ENCODE measurements around the gene GBF1. TPM values are rescaled to one million over a fixed set of nuclear protein-coding genes. Genes with fewer than 3 reads are reported as not detected.

GBF1 gene
- total RNA-seq, 4 donors from 2014 or later: 34.0 to 68.3 (median 53.5) TPM

GRCh38 chr10:102384053-102384452 lies 138.7 kb downstream of the GBF1 start:
- no peak overlapping the region for H3K4me3 ChIP-seq (replicated peaks in 1 of 3)
- no peaks in the 10 kb centered on the region for H3K27me3 ChIP-seq
- no peak for DNase-seq
- 42 to 47% methylated on average over 6 of the region's 6 CpGs for WGBS, 2 donors
- TF ChIP-seq CTCF (IDR thresholded peaks at IDR 0.05): peak in 1 of 6 experiments; percentile 12
- TF ChIP-seq POLR2A (IDR thresholded peaks at IDR 0.05): no peak
- intact Hi-C loops (cut with DNase I): no loop called here
- no peaks in the 10 kb centered on the region for H3K4me1 ChIP-seq
- H3K36me3 ChIP-seq: peaks cover 31 to 38% of the 10 kb centered on the region in 2 donors
- H3K27ac ChIP-seq: no peak overlapping the region
- no peaks in the 10 kb centered on the region for H3K9me3 ChIP-seq

- no peak for DNase-seq
- TF ChIP-seq POLR2A (IDR thresholded peaks at IDR 0.05) (no peak), CTCF (IDR thresholded peaks at IDR 0.05) (no peak)
- Histone ChIP-seq H3K27ac (no peak overlapping the region), H3K27me3 (no peaks in the 10 kb centered on the region), H3K4me1 (no peaks in the 10 kb centered on the region), H3K36me3 (peaks cover 24 to 30% of the 10 kb centered on the region in 2 donors), H3K4me3 (replicated peaks in 1 of 3) (no peak overlapping the region), H3K9me3 (no peaks in the 10 kb centered on the region)
- intact Hi-C loops (cut with DNase I): no loop called here
- WGBS, 2 donors: 75 to 76% methylated on average over 4 of the region's 4 CpGs
These were observed 139.5 kb downstream of the GBF1 start for GRCh38 chr10:102384606-102385429.

GRCh38 chr10:102389894-102390293 lies 144.6 kb downstream of the GBF1 start:
- no peak for TF ChIP-seq POLR2A (IDR thresholded peaks at IDR 0.05)
- TF ChIP-seq CTCF (IDR thresholded peaks at IDR 0.05): no peak
- Histone ChIP-seq H3K27ac (no peak overlapping the region), H3K9me3 (no peaks in the 10 kb centered on the region), H3K36me3 (no peaks in the 10 kb centered on the region), H3K4me3 (replicated peaks in 1 of 3) (no peak overlapping the region), H3K27me3 (no peaks in the 10 kb centered on the region), H3K4me1 (peaks cover 5 to 6% of the 10 kb centered on the region in 2 donors)
- 89 to 95% methylated on average over 3 of the region's 3 CpGs for WGBS, 2 donors
- DNase-seq: no peak
- intact Hi-C loops (cut with DNase I): loop anchor here (5.0 kb wide), 1 partner anchor 192 kb away; no protein-coding TSS in a partner anchor

GRCh38 chr10:102392306-102392705 lies 147.0 kb downstream of the GBF1 start:
- Histone ChIP-seq H3K27ac (no peak overlapping the region), H3K4me1 (peaks cover 12 to 17% of the 10 kb centered on the region in 2 donors), H3K9me3 (no peaks in the 10 kb centered on the region), H3K36me3 (no peaks in the 10 kb centered on the region), H3K4me3 (replicated peaks in 1 of 3) (no peak overlapping the region), H3K27me3 (no peaks in the 10 kb centered on the region)
- TF ChIP-seq CTCF (IDR thresholded peaks at IDR 0.05) (no peak), POLR2A (IDR thresholded peaks at IDR 0.05) (no peak)
- intact Hi-C loops (cut with DNase I): loop anchor here (5.0 kb wide), 1 partner anchor 190 kb away; no protein-coding TSS in a partner anchor
- no peak for DNase-seq
- 91 to 92% methylated on average over 5 of the region's 5 CpGs for WGBS, 2 donors

Measured in thyroid gland (tissue), 4 donors.